Cardiac muscle cell (in vitro differentiated cells and primary cell): ENCODE results near the gene PTN. TPM values are rescaled to one million over a fixed set of nuclear protein-coding genes. Genes with fewer than 3 reads are reported as not detected.

ENCODE experiments used
- DNase-seq, 2 donors: peaks; one replicate each; pipeline versions ENCODE4 v3.0.0 to v3.0.0-alpha.2; 2010 to 2017; ENCODE audit warnings: low read depth in 1 of 2, low spot score in 1 of 2
- H3K27ac ChIP-seq: fragments of 200-600 bp; sonication (generic); 2 replicates; pipeline ENCODE4 v1.5.1; 2016
- H3K27me3 ChIP-seq: fragments of 200-600 bp; sonication (generic); 2 replicates; pipeline ENCODE4 v1.6.0; 2016; ENCODE audit warnings: control low read depth
- H3K36me3 ChIP-seq: fragments of 200-600 bp; sonication (generic); 2 replicates; pipeline ENCODE4 v1.5.1; 2016; ENCODE audit warnings: control low read depth
- H3K4me1 ChIP-seq: fragments of 200-600 bp; sonication (generic); 2 replicates; pipeline ENCODE4 v1.8.1; 2017; ENCODE audit warnings: low read depth, mild to moderate bottlenecking, mixed run types
- H3K4me3 ChIP-seq: fragments of 200-600 bp; sonication (generic); 2 replicates; pipeline ENCODE4 v1.5.1; 2016; ENCODE audit warnings: mild to moderate bottlenecking
- H3K9me3 ChIP-seq: fragments of 200-600 bp; sonication (generic); 2 replicates; pipeline ENCODE4 v1.5.1; 2017; ENCODE audit warnings: low read depth, mild to moderate bottlenecking, control low read depth
- CTCF ChIP-seq: IDR thresholded peaks from 2 replicates; pipeline ENCODE4 v1.5.1; 2012; ENCODE audit warnings: low read depth, mild to moderate bottlenecking, low read length
- polyA plus RNA-seq: library from polyadenylated mRNA; unstranded; fragments of >200 nt; fragmentation: Nextera tagmentation; extraction: Ambion mirVana; gene quantifications from 2 replicates; pipeline ENCODE4 v1.2.1, GENCODE V29; 2016
- total RNA-seq: library from RNA; depleted of rRNA; stranded (reverse); fragments of >200 nt; gene quantifications from 2 replicates; pipeline ENCODE4 v1.2.3, GENCODE V29; 2016

PTN gene
- total and polyA plus RNA-seq, 2 experiments from 2014 or later: 68.5 to 183 TPM

GRCh38 chr7:137231167-137231566, 112.4 kb downstream of the PTN start:
- no peaks in the 10 kb centered on the region for H3K4me1 ChIP-seq
- H3K27me3 ChIP-seq: no peaks in the 10 kb centered on the region
- no peak for TF ChIP-seq CTCF
- H3K36me3 ChIP-seq: no peaks in the 10 kb centered on the region
- H3K4me3 ChIP-seq: no peak overlapping the region
- no peaks in the 10 kb centered on the region for H3K9me3 ChIP-seq
- no peak for DNase-seq
- no peak overlapping the region for H3K27ac ChIP-seq

- H3K9me3 ChIP-seq: no peaks in the 10 kb centered on the region
- H3K27me3 ChIP-seq: no peaks in the 10 kb centered on the region
- no peaks in the 10 kb centered on the region for H3K36me3 ChIP-seq
- no peak for DNase-seq
- H3K4me3 ChIP-seq: no peak overlapping the region
- TF ChIP-seq CTCF: no peak
- no peaks in the 10 kb centered on the region for H3K4me1 ChIP-seq
- no peak overlapping the region for H3K27ac ChIP-seq
These were observed 122.1 kb downstream of the PTN start for GRCh38 chr7:137221467-137221866.

GRCh38 chr7:137213744-137214143, 129.8 kb downstream of the PTN start:
- DNase-seq: no peak
- Histone ChIP-seq H3K36me3 (no peaks in the 10 kb centered on the region), H3K27ac (no peak overlapping the region), H3K4me1 (no peaks in the 10 kb centered on the region), H3K4me3 (no peak overlapping the region), H3K9me3 (no peaks in the 10 kb centered on the region), H3K27me3 (no peaks in the 10 kb centered on the region)
- no peak for TF ChIP-seq CTCF

GRCh38 chr7:137209151-137209817, 134.2 kb downstream of the PTN start:
- H3K27me3 ChIP-seq: no peaks in the 10 kb centered on the region
- no peaks in the 10 kb centered on the region for H3K9me3 ChIP-seq
- no peak for TF ChIP-seq CTCF
- H3K36me3 ChIP-seq: no peaks in the 10 kb centered on the region
- no peaks in the 10 kb centered on the region for H3K4me1 ChIP-seq
- no peak overlapping the region for H3K27ac ChIP-seq
- DNase-seq: peak in 1 of 2 donors; percentile 26
- no peak overlapping the region for H3K4me3 ChIP-seq

- Histone ChIP-seq H3K27ac (no peak overlapping the region), H3K4me1 (no peaks in the 10 kb centered on the region), H3K36me3 (no peaks in the 10 kb centered on the region), H3K27me3 (no peaks in the 10 kb centered on the region), H3K9me3 (no peaks in the 10 kb centered on the region), H3K4me3 (no peak overlapping the region)
- no peak for DNase-seq
- no peak for TF ChIP-seq CTCF
These were observed 136.8 kb downstream of the PTN start for GRCh38 chr7:137206770-137207169.
